HG03280 (cell line): ENCODE measurements around the gene DPP4.

Source experiments
- ATAC-seq: cut with Tn5 transposase; IDR thresholded peaks from one replicate; pipeline ENCODE4 v1.9.1; 2021; ENCODE audit warnings: mild to moderate bottlenecking, moderate library complexity; ENCODE audit not compliant: unreplicated experiment

Gene DPP4

DNA sequence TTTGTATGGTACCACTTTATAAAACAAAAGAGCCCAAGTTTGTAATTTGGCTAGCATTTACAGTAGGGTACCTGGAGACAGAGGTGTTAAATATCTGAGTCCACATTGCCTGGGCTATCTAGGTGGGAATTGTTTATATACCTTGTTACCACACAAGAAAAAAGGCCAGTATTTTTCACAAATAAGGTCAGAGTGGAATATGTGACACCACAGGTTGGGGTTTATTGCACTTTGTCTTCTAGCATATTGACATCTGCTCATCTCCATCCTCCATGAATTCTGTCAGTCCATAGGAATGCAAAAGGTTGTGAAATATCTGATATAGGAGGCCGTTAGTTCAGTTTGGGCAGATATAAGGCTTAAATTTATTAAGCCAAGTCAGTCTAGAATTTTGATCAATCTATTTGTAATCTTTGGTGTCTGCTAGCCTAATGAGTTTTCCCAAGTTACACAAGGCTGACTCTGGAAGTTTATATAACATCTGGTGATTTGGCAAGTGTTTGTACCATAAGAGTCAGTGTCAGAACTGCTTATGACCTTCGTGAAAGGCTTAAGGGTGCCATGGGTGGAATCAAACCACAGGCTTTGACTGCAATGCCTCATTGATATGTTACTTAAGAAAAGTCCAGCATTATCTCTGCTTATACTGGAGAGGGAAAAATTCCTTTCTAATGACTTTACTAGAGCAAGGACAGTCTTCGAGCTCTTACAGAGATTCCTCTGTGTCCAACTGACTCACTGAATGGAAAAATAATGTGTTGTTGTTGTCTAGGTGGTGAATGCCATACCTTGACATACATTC, 11.3 kb upstream of the DPP4 start:
- ATAC-seq: no peak

DNA sequence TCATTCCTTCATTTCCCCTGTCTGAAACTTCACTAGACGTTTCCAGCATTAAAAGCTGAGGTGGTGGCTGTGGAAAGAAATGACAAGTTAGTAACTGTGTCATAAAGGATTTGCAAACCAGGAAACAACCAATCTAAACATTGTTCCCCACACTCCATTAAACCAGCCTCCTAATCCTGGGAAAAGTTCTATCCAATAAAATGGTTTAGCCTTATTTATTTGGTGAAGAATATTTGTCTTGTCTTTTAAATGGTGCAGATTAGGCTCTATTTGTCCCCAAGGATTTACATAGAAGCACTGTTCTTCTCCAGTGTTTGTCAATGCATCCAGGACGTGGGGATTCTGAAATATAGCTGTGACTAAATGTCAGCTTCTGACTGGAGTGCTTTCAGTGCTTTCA, 10.5 kb upstream of the DPP4 start:
- no peak for ATAC-seq

DNA sequence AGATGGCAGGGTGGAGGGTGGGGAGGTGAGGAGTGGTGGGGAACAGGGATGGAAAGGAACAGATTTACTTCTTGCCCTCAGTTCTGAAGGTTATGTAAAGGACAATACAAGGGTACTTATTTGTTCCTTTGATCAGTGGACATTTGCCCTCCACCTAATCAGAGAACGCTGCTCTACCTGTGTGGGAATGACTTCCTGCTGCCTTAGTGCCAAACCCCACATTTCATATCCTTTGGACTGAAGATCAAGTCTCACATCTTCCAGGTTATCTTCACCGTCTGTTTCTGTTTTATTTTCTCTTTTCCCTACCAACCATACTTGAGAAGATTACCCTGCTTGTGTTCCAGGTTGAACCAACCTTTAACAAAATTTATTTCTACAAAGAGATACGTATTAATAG, 8.7 kb upstream of the DPP4 start:
- no peak for ATAC-seq

- ATAC-seq: no peak
Measured at GRCh38 chr2:162082036-162082435, 8.0 kb upstream of the DPP4 start.

DNA sequence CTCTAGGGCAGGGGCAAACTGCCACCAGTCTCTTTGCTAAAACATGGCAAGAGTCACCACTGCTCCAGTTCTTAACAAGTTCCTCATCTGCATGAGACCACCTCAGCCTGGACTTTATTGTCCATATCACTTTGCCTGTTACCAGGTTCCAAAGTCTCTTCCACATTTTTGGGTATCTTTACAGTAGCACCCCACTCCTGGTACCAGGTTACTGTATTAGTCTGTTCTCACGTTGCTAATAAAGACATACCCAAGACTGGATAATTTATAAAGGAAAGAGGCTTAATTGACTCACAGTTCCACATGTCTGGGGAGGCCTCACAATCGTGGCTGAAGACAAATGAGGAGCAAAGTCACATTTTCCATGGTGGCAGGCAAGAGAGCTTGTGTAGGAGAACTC, 5.5 kb upstream of the DPP4 start:
- ATAC-seq: no peak

DNA sequence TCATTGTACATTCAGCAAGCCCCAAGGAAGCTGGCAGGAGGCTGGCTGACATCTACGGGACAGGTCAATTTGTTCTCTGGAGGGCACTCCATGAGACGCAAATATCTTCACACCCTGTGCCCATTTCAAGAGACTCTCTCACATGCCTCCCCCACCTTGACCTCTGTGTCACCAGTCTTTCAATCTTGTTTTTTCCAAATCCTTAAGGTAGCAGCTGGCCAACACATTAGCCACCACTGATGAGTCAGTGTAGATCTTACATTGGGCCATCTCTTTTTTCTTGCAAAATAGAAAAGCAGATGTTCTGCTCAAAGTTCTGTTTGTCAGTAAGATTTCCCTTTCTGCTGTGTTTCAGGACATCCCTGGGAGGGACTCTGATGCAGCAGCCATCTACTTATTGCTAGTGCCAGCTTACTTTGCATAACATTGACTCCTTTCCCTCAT, 1.7 kb upstream of the DPP4 start:
- ATAC-seq: no peak

- ATAC-seq: no peak
Measured at GRCh38 chr2:162074928-162075688, 1.1 kb upstream of the DPP4 start.

- ATAC-seq: no peak
Measured at GRCh38 chr2:162074632-162074895, 549 bp upstream of the DPP4 start.

DNA sequence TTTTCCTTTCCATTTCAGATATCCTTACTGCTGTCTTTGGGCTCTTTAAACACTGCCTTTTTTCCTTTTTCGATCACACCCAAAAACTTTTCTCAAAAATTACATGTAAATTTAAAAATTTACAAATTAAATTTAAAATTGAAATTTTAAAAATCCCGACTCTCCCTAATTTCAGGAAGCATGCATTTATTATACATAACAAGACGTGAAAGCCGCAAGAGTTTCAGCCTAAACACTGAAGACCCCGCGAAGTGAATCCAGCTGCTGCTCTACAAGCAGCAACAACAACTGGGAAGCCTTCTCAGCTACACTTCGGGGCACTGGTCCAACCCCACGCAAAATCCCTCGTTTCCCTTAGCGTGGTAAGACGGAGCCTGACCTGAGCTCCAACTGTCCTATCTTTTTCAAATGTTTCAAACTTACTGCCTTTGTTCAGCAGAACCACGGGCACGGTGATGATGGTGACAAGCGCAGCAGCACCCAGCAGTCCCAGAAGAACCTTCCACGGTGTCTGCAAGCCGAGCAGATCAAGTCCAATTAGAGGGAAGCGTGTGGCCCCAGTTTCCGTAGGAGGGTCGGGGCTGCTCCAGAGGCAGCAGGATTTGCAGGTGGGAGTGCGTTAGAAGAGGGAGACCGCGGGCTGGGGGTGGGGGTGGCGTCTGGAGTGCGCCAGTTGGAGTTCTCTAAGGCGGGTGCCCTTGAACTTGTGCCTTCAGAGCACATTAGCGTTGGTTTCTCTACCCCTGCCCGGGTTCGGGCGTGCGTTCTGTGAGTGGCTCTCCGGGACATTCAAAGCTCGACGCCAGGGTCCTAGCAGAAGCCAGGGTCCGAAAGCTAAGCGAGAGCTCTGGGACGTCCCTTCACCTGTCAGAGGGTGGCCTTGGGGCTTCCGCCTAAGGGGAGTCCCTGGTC, 783 bp downstream of the DPP4 start:
- no peak for ATAC-seq

GRCh38 chr2:162072181-162072702, 1.8 kb downstream of the DPP4 start:
- peak; percentile 66 for ATAC-seq

DNA sequence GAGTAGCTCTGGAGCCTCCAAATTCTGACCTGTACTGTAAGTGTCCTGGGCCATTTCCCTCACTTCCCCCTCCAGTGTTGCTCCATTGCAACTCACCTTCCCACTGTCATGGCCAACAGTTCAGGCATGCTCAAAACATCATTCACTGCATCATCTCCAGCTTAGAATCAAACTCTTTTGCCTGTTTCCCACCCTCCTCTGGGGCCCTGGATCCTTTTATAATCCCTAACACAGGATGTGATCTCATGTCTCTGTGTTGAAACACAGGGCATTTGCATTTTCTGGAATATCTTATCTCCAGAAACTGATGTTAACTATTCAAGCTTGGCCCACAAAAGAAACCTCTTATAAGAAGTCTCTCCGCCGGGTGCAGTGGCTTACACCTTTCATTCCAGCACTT, 3.0 kb downstream of the DPP4 start:
- no peak for ATAC-seq

DNA sequence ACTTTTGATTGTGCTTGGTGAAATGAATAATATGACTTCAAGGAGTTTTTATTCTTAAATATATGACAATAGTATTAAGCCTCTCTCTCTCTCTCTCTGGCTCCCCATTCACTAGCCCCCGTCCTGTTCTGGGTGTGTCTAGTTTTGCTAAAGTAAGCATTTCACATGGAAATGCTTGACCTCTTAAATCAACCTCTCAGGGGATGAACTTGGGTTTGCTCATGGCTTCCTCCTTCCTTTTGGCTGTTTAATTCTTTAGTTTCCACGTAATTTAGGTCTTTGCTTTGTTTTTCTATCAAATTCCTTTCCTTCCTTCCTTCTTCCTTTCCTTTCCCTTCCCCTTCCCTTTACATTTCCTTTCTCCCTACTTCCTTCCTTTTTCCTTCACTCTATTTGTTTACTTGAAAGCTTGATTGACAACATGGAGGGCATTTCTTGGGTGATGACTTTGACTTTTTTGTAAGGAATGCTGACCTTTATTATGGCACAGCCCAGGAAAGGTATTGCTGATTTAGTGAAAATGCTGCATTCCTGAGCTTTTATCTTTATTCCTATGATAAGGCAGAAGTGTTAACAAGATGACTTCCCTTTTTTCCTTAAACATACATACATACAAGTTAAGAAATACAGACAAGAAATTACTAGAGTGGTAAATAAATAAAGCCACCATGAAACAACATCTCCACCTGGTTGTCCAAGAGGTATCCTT, 3.6 kb downstream of the DPP4 start:
- no peak for ATAC-seq

DNA sequence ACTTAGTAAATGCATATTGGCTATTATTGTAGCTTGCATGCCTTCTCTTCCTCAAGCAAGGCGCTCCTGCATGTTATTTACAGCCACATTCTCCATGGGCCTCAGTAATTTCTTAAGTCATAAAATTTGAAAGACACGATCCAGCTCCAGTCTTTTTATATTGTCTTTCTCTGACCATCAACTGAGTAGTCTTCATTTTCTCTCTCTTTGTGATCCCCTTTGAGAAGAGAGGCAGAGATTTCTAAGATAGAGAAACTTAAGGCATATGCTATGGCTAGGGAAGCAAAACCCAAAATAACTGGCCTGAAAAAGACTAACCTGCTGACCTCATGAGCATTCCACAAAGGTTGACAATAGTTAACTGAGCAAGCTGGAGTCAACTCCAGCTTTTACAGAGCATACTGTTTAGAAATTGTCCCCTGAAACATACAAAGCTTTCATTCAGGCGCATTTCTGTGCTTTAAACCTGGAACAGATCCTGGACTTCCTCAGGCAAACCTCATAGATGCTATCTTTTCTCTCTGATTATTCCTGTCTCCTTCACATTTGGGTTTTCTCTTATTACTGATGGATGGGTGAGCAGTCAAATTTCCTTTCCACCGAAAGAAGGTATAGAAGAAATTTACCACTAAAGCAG, 4.6 kb downstream of the DPP4 start:
- no peak for ATAC-seq

- ATAC-seq: no peak
Measured at GRCh38 chr2:162067596-162067995, 6.4 kb downstream of the DPP4 start.

DNA sequence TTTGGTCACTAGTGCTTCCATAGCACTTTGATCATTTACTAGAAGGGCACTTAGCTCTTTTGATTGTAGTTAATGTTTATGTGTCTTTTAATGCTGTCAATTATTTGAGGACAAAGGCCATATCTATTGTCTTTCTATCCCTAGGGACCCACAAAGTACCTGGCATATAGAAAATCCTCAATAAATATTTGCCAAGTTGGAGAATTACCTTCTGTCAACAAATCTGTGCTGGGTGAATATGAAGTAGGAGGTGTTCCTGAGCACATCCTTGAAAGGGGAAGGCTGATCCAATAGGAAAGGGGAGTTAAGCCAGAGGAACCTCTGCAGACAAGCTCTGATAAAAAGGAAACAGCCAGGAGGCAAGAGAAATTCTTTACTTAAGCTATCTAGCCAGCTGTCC, 8.2 kb downstream of the DPP4 start:
- no peak for ATAC-seq

DNA sequence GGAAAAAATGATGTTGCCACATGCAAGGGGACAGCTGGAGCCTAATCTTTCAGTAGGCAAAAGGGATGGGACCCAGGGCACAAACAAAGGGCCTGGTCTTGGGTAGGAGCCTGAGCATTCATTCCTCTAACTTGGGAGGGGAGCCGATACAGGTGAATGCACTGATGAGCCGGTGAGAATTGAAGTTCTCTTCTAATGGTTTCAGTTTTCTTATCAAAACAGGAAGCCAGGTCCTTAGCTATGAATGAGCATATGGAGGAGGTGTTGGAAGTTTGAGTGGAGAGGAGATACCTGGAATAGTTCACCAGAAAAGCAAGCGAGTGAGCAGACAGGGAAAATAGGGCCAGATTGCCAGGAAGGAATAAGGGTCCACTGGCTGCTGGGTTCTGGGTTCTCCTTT, 10.1 kb downstream of the DPP4 start:
- no peak for ATAC-seq

- no peak for ATAC-seq
Measured at GRCh38 chr2:162063281-162063680, 10.7 kb downstream of the DPP4 start.

GRCh38 chr2:162062559-162062958, 11.5 kb downstream of the DPP4 start:
- no peak for ATAC-seq

- ATAC-seq: no peak
Measured at GRCh38 chr2:162061021-162061420, 13.0 kb downstream of the DPP4 start.

DNA sequence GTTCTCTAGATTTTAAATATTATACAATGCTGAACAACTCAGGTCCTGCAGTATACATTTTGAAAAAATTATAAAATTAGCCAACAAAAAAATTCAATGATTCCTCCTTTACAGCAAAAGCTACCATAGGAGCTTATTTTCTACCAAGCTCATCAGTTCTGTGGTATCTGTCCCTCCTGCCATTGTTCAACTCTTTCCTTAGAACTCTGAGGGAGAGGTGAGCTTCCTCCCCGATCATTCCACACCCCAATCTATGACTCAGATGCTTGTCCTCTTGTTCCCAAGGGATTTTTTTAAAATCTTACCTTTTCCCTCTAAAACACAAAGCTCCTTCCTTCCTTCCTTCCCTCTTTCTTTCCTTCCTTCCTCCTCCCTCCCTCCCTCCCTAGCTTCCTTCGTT, 13.5 kb downstream of the DPP4 start:
- ATAC-seq: no peak
